Lung (tissue), 12 donors: ENCODE data around the gene TRPT1. TPM values are rescaled to one million over a fixed set of nuclear protein-coding genes. Genes with fewer than 3 reads are reported as not detected.

Experiments used
- ATAC-seq: fragments of 200-7000 bp; cut with Tn5 transposase; one replicate; pipeline ENCODE4 v1.9.1; 2020; ENCODE audit warnings: moderate number of reproducible peaks; ENCODE audit not compliant: insufficient read depth, low FRiP score
- DNase-seq, 3 donors: peaks; one replicate each; pipeline ENCODE4 v3.0.0-alpha.2; 2013 to 2017
- H3K27ac ChIP-seq, 2 donors: one replicate each; pipeline ENCODE4 v1.5.1; 2013; ENCODE audit warnings: mild to moderate bottlenecking in 2 of 2, moderate library complexity in 2 of 2, control low read depth in 1 of 2, inconsistent platforms in 1 of 2, low read depth in 1 of 2, low read length in 1 of 2
- H3K27me3 ChIP-seq, 3 donors: one replicate each; pipeline ENCODE4 v1.5.1; 2013; ENCODE audit warnings: low read length in 2 of 3; ENCODE audit not compliant: control insufficient read depth in 3 of 3, insufficient read depth in 3 of 3
- H3K36me3 ChIP-seq, 4 donors: one replicate each; pipeline ENCODE4 v1.5.1; 2013; ENCODE audit warnings: low read length in 4 of 4, mild to moderate bottlenecking in 1 of 4, moderate library complexity in 1 of 4; ENCODE audit not compliant: control insufficient read depth in 4 of 4, insufficient read depth in 4 of 4
- H3K4me1 ChIP-seq, 5 donors: one replicate each; pipeline ENCODE4 v1.5.1; 2013; ENCODE audit warnings: low read length in 5 of 5, mild to moderate bottlenecking in 2 of 5, moderate library complexity in 1 of 5; ENCODE audit not compliant: control insufficient read depth in 5 of 5, insufficient read depth in 5 of 5
- H3K4me3 ChIP-seq: one replicate; pipeline ENCODE4 v1.5.1; 2013; ENCODE audit warnings: mild to moderate bottlenecking, control low read depth, moderate library complexity
- H3K9ac ChIP-seq, 2 donors: one replicate each; pipeline ENCODE4 v1.5.1; 2013; ENCODE audit warnings: low read length in 2 of 2, control low read depth in 1 of 2; ENCODE audit not compliant: insufficient read depth in 1 of 2
- H3K9me3 ChIP-seq, 4 donors: one replicate each; pipeline ENCODE4 v1.5.1; 2013; ENCODE audit warnings: low read length in 3 of 4, mild to moderate bottlenecking in 1 of 4, moderate library complexity in 1 of 4; ENCODE audit not compliant: control insufficient read depth in 4 of 4, insufficient read depth in 3 of 4
- WGBS, 2 donors: extraction: QIAGEN DNeasy Blood & Tissue Kit; methylation state at CpG; one replicate each; pipeline ENCODE4 v1.1.7; 2013; 5-methylcytosine and 5-hydroxymethylcytosine counted together
- polyA plus RNA-seq, 2 donors: library from polyadenylated mRNA; stranded (reverse); fragments of 200-250 nt; gene quantifications; one replicate each; pipeline ENCODE4 v1.2.1, GENCODE V29; 2013
- total RNA-seq, 2 donors: library from RNA; depleted of rRNA in 1 of 2; stranded (reverse); fragments of >200 nt in 1 of 2; gene quantifications; one replicate each; pipeline ENCODE4 v1.2.1, GENCODE V29; 2014 to 2021
- TF ChIP-seq, protein P1 (sequence below): IDR thresholded peaks from 2 replicates; pipeline ENCODE4 v1.5.1; 2012; ENCODE audit warnings: mild to moderate bottlenecking; ENCODE audit errors: control extremely low read depth, extremely low read depth
- donor health status: control.
- donor health status: control.
- donor health status: Bipolar disorder and iron deficiency.
- donor health status: healthy.
- donor health status: DM: yes; HTN: yes; CAD: no.

Gene TRPT1
- total and polyA plus RNA-seq, 4 donors: 18.3 to 62.5 (median 34.3) TPM

DNA sequence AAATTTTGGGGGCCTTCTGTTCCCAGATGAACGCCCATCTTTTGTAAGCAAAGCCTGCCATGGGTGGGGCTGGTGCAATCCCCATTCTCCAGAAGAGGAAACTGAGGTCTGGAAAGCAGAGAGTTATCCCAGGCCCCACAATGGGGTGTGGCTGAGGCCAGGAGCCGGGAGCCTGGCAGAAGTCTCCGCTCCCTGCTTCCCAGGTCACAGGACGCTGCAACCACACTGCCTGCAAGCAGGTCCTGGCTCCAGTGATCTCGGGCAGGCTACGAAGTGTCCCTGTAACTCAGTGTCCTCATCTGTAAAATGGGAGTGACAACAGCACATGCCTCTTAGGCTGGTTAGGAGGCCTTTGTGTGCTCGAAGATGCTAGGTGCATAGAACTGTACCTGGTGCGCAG is 27.1 kb upstream of the TRPT1 start:
- no peaks in the 10 kb centered on the region for H3K27me3 ChIP-seq
- H3K9ac ChIP-seq: no peak overlapping the region
- no peaks in the 10 kb centered on the region for H3K9me3 ChIP-seq
- H3K27ac ChIP-seq: no peak overlapping the region
- WGBS, 2 donors: 78 to 80% methylated on average over 8 of the region's 8 CpGs
- peaks cover 0 to 25% (median 4%) of the 10 kb centered on the region in 4 donors for H3K36me3 ChIP-seq
- ATAC-seq (no peak), DNase-seq (no peak)
- H3K4me1 ChIP-seq: peaks cover 0 to 18% (median 9%) of the 10 kb centered on the region in 5 donors
- H3K4me3 ChIP-seq: no peak overlapping the region
- TF ChIP-seq, protein P1, sequence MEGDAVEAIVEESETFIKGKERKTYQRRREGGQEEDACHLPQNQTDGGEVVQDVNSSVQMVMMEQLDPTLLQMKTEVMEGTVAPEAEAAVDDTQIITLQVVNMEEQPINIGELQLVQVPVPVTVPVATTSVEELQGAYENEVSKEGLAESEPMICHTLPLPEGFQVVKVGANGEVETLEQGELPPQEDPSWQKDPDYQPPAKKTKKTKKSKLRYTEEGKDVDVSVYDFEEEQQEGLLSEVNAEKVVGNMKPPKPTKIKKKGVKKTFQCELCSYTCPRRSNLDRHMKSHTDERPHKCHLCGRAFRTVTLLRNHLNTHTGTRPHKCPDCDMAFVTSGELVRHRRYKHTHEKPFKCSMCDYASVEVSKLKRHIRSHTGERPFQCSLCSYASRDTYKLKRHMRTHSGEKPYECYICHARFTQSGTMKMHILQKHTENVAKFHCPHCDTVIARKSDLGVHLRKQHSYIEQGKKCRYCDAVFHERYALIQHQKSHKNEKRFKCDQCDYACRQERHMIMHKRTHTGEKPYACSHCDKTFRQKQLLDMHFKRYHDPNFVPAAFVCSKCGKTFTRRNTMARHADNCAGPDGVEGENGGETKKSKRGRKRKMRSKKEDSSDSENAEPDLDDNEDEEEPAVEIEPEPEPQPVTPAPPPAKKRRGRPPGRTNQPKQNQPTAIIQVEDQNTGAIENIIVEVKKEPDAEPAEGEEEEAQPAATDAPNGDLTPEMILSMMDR: no peak

DNA sequence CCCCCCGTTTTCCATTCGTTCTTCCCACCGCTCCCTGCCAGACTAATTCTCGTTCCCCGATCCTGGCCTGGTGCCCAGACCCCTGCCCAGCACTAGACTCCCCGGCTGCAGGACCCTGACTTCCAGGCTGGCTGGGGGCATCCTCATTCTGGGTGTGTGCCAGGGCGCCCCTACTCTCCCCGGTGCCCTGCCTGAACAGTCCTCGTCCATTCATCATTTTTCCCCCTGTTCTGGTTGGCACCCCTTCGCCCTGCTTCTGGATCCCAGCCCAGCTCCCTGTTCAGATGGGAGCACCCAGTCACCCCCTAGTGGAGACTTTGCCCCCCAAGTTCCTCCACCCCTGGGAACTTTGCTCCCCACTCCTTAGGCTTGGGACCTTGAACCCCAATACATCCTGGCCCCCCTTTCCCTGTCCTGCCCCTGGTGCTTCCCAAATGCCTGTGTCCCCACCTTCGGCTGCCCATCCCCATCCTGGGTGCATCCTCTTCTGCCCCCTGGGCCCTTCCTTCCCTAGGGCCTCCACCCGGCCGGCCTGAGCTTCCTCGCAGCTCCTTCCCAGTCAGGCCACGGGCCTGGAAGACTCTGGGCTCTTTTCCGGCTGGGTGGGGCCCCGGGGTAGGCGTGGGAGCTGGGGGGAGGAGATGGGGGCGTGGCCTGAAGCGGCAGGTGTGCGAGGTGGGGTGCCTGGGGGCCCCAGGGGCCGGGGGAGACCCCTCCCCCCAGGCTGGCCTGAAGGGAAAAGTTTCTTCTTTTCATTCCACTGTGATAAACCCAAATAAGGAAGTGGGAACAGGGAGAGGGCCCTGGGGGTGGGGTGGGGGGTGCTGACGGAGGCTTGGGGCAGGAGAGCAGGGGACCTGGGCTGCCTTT is 26.3 kb upstream of the TRPT1 start:
- ATAC-seq: peak; percentile 63
- Histone ChIP-seq H3K9ac (peak overlapping the region in 1 of 2 donors; percentile 58), H3K4me1 (peaks cover 0 to 23% (median 9%) of the 10 kb centered on the region in 5 donors), H3K9me3 (no peaks in the 10 kb centered on the region), H3K27me3 (no peaks in the 10 kb centered on the region), H3K4me3 (peak overlapping the region; percentile 62), H3K36me3 (peaks cover 0 to 23% (median 3%) of the 10 kb centered on the region in 4 donors), H3K27ac (peak overlapping the region in 1 of 2 donors; percentile 35)
- WGBS, 2 donors: 3 to 4% methylated on average over 22 to 23 of the region's 23 CpGs
- DNase-seq: peak; percentile 29 to 52 (median 40)
- TF ChIP-seq, protein P1: no peak

DNA sequence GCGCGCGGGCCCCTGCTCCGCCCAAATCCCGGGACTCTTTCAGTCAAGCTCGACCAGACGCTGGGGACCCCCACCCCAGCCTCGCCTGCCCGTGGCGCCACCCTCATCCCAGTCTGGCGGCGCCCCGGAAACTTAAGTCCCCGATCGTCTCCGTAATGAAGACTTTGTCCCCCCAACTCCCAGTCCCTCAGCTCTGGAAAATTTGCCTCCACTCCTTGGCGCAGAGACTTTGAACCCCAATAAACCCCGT is 25.7 kb upstream of the TRPT1 start:
- H3K27ac ChIP-seq: peak overlapping the region; percentile 24 to 63
- 0 to 2% methylated on average over 17 to 18 of the region's 18 CpGs for WGBS, 2 donors
- H3K4me1 ChIP-seq: peaks cover 0 to 26% (median 9%) of the 10 kb centered on the region in 5 donors
- TF ChIP-seq, protein P1: no peak
- H3K9ac ChIP-seq: peak overlapping the region in 1 of 2 donors; percentile 58
- H3K4me3 ChIP-seq: peak overlapping the region; percentile 62
- H3K9me3 ChIP-seq: no peaks in the 10 kb centered on the region
- no peak for ATAC-seq
- no peak for DNase-seq
- H3K36me3 ChIP-seq: peaks cover 0 to 22% (median 3%) of the 10 kb centered on the region in 4 donors
- H3K27me3 ChIP-seq: no peaks in the 10 kb centered on the region
